Right renal pelvis (tissue), 4 donors: ENCODE data around the gene BCR. TPM values are rescaled to one million over a fixed set of nuclear protein-coding genes. Genes with fewer than 3 reads are reported as not detected.
A peak's percentile ranks its signal among the peaks of the same experiment; 100 is the strongest.
"Not testable (repeated sequence)": the region's sequence is repeated elsewhere in the genome, so short reads cannot be mapped to it uniquely, and the experiment has no call there.

ENCODE experiments used
- DNase-seq, 4 donors: peaks; one replicate each; pipeline ENCODE4 v3.0.0-alpha.2; 2013; ENCODE audit warnings: low read depth in 4 of 4, low spot score in 3 of 4, missing footprints in 1 of 4
- polyA plus RNA-seq, 4 donors: library from polyadenylated mRNA; unstranded; fragments of 120-200 nt; gene quantifications; one replicate each; pipeline ENCODE4 v1.2.1, GENCODE V29; 2013; ENCODE audit not compliant: insufficient read length in 4 of 4

BCR gene
- polyA plus RNA-seq, 4 donors = 46.1 to 60.0 (median 51.6) TPM

DNA sequence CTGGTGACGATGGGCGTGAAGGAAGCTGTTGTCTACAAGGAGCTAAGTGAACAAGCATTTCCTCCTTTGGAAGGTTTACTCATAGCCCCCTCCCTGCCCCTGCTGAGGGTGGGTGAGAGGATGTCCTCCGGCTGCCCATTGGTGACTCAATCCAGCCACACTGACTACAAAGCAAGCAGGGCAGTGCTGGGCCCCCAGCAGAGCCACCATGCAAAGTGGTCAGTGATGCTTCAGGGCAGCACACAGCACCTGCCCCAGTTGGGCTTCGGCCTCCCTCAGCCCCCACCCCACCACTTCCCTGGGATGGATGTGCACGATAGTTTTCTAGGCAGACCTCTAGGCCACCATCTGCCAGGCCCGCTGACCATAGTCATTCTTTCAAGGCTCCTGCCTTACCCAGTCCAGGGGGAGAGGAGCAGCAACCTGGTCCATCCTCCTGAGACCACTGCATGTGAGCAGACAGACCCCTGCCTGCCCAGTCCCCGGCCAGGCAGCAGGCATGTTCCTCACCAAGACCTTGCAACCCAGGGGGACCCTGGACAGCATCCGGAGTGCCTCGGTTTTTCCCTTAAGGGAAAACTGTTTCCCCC is 125.1 kb downstream of the BCR start:
- no peak for DNase-seq

DNA sequence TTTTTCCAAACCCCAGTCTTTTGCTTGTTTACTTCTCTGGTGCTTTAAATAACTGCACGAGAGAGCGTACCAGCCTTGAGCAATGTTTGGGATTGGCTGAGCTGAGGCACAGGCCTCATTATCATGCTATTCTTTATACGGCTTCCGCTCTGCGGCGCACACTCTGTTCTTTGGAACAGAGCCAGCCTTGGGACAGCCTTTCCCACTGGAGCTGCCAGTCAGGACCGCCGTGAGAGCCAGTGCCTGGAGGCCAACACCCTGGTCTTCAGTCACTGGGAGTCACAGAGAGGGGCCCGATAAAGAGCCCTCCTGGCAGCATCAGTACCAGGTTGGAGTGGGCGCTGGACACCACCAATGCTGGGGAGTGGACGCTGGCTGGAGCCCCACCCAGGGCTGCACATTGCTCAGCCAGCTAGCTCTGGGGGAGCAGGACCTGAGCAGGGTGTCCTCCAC is 125.6 kb downstream of the BCR start:
- DNase-seq = peak in 2 of 4 donors; percentile 12 to 26

DNA sequence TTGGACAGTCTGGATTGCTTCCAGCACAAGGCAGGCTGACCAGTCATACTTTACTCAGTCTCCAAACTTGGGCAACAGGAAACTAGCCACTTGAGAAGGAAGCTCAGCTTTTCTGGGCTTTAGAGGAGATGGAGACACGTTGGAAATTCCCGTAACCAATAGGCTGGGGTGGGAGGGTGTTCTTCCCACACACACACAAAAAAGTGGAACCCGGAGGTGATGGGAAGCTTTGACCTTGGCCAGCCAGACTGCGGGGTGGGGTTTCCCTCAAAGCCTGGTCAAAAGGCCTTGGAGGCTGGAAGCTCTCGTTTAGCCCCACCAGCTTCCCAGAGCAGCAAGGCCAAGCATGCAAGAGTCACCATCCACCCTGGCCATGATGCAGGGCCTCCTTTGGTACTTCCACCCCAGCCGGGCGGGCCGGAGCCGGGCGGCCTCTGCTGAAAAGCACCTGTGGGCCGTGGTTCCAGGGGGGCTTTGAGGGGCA is 126.2 kb downstream of the BCR start:
- DNase-seq = no peak

DNA sequence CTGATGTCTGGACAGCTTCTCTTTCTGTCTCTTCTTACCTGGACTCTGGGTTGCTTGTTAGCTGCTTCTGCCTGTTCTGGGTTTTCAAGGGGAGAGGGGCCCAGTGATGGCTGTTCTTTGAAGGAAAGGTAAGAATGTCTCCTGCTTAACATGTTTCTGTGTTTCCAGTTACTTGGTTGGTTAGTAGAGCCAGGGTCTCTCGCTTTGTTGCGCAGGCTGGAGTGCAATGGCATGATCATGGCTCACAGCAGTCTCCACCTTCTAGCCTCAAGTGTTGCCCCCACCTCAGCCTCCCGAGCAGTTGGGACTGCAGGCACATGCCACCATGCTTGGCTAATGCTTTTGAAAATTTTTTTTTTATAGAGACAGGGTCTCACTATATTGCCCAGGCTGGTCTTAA is 126.6 kb downstream of the BCR start:
- no peak for DNase-seq

DNA sequence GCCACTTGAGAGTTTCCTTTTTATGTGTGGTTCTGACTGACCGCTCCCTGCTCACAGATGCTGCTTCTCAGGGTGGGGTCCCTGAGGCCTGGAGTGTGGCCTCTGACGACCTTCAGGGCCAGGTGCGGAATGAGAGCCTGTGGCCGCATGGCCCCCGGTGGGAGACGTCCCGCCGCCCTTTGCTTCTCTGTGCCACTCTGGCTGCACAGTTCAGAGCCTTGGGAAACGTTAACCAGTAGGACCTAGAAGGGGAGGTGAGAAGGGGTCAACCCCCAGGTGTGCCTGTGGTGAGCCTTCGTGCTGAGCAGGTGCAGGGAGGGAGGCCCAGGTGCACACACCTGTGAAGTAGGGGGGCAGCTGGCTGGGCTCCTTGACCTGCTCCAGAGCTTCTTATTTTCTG is 127.2 kb downstream of the BCR start:
- not testable (repeated sequence) for DNase-seq

DNA sequence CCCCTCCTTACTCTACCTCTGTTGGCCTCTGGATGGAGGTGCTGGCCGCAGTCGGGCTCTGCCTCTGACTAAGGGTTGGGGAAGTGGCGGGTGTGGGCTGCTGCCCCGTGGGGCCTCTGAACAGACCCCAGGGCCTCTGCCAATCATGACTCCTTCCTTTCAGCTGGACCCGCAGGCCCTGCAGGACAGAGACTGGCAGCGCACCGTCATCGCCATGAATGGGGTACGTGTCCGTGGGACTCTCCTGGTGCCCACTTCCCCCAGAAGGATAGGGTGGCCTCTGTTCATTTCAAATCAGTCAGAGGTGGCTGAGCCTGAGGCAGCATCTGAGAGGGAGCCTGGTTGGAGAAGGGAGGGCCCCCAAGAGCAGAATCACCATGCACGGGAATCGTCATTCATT is 129.0 kb downstream of the BCR start:
- DNase-seq = not testable (repeated sequence)

DNA sequence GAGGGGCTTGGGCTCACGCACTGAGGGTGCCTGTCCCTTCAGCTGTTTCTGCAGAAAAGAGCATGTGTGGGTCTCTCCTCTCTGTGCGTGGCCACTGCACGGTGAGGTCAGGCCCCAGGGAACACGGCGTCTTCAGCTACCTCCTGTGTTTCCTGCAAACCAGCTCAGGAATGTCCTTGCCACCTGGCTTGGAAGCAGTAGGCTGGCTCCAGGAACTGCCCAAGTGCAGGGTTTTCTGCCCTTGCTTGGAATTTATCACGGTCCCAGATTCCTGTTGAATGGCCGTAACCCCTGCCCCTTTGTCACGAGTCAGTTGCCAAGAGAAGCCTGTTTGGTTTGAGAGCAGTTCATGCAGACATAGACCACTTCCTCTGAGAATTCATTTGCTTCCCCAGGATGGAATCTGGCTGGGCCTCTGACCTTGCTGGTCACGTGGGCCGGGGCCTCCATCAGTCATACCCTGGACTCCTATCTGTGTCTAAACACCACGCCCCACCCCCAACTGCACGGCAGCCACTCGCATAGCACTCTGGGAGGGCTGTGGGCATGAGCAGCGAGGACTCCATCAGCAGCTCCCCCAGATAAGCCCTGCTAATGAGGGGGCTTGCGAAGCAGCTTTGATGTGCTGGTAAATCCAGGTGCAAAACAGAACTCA is 130.3 kb downstream of the BCR start:
- DNase-seq = peak in 2 of 4 donors; percentile 23 to 24

DNA sequence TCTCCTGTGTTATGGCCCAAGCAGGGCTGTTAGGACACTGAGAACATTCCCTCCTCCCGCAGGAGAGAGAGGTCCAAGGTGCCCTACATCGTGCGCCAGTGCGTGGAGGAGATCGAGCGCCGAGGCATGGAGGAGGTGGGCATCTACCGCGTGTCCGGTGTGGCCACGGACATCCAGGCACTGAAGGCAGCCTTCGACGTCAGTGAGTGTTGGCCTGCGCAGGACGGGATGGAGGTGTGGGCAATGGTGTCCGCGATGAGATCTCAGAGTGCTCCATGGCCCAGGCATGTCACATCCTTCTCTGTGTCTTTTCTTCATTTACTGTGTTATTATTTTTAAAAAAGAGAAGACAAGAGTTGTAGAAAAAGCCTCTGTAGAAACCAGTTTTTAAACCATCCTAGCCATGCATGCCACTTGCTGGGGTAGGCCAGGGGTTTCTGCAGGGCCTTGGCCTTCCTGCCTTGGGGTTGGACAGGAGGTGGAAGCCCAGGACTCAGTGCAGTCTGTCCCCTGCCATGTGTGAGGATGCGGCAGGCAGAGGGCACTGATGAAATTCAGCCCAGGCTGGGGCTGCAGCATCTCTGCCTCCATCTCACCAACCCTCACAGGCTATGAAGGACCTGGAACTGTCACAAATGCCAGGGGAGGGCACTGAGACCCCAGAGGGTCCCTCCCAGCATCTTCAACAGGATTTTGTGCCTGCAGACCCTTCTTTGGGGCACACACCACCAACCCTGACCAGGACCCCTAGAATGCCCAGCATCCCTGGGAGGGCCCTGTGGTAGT is 131.5 kb downstream of the BCR start:
- not testable (repeated sequence) for DNase-seq

DNA sequence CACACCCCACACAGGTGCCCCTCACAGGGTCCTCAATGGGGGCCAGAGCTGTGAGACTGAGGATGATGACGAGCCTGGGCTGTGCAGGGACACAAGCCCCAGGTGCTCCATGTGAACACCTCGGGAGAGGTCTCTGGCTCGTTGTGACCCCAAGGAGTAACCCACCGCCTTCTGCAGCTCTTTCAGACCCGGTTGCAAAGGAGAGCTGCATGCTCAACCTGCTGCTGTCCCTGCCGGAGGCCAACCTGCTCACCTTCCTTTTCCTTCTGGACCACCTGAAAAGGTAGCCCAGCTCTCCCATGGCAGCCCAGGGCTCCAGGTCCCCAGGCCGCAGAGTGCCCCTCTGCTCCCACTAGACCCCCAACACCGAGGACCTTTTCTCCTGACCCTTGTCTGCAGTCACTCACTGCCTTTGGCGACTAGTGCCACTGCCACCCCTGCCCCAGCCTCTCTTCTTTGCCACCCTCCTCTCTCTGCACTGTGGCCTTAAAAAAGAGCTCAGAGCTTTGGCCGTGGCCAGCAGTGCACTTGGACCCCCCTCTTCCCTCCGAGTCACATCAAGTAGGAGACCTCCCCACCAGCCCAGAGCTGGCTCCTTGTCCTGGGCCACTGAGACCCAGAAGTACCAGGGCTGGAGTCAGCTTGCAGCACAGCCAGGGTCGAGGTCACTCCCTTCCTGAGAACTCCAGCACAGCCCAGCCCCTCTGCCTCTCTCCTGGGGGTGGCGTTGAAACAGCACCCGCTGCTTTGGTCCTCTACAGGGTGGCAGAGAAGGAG is 133.7 kb downstream of the BCR start:
- DNase-seq = no peak

DNA sequence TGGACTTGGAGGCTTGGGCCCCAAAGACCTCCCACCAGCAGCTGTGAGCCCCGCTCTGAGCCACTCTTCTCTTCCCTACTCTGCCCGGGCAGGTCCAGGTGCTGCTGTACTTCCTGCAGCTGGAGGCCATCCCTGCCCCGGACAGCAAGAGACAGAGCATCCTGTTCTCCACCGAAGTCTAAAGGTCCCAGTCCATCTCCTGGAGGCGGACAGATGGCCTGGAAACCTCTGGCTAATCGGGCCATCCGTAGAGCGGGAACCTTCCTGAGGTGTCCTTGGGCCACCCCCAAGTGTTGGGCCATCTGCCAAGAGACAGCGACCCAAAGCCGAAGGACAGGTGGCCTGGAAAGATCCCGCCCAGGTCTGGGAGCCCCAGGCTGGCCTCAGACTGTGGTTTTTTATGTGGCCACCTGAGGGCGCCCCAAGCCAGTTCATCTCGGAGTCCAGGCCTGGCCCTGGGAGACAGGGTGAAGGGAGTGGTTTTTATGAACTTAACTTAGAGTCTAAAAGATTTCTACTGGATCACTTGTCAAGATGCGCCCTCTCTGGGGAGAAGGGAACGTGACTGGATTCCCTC is 135.1 kb downstream of the BCR start:
- DNase-seq = peak; percentile 20 to 37 (median 34)

DNA sequence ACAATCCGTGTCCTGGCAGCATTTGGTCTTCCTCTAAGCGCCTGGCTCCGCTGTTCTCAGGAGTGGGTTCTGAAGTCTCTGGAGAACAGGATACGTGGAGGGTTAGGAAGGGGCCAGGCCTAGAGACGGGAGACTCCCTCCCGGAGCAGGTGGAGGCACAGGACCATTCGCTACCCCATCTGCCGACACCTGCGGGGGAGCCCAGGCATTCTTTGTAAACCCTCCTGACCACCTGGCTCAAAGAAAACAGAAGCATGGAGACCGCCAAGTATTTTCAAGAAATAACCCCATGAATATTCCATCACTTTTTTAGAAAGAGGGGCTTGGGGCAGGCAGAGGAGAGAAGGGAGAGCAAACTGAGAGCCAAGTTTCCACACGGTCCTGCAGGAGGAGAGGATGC is 136.3 kb downstream of the BCR start:
- not testable (repeated sequence) for DNase-seq

DNA sequence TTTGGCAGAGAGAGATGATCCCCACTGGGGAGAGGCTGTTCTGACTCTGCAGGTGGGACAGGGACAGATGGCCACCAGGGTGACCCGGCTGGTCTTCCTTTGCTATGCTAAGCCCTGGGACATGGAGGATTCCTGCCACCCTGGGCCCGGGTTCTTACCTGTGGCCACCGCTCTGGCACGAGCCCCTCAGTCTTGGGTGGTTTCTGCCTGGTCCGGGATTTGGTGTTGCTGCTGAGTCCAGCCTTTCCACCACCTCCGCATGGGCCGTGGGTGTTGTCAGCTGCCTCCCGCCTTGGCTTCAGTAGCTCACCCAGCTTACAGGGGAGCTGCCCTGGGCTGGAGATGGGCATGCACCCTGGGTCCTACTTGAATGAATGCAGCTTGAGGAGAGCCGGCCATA is 138.0 kb downstream of the BCR start:
- not testable (repeated sequence) for DNase-seq

DNA sequence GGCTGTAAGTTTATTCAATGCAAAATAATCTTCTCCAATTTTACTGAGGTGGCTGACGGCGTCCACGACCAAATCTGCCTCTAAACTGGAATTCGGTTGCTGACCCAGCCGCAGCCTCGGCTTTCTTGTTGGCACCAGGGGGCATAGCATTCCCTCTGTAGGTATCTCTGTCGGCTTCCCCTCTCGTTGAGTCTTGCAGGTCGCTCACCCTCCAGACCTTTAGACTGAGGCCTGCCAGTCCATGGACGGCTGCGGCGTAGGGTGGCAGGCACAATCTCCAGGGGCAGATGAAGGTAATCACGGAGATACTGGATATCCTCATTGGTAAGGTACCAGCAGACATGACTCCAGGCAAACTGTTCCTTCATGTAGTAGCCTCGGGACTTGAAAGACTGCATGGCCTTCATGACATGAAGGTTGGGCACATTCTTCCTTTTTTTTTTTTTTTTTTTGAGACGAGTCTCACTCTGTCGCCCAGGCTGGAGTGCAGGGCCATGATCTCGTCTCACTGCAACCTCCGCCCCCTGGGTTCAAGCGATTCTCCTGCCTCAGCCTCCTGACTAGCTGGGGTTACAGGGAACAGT is 142.3 kb downstream of the BCR start:
- DNase-seq = not testable (repeated sequence)

DNA sequence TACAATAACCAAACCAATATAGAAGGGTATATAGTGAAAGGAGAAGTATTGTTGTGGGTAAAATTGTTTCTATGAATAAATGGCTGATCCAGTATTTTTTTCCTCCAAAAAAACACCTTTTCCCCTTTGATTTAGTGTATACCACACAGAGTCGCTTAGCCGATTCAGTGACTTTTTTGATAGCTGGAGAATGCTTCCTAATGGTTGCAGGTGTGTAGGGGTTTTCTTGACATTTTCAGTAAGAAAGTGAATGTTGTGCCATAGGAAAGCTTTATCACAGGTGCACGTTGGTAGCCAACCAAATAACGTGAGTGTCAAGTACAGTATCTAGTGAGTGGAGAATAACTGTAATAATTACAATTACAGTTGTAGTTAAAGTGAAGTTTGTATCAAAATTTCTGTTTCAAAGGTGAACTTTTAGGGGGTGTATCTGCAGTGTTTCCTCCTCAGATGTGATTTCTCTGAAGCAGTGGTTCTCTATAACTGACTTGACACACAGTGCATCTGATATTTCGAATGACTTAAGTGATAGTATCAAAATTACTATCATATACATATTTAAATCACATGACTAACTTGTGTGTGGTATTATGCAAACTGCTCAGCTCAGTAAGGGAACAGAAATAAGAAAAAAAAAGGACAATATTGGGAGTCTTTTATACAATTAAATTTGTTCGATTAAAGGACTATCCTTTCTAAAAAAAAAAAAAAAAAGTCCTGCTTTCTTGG is 143.8 kb downstream of the BCR start:
- not testable (repeated sequence) for DNase-seq

DNA sequence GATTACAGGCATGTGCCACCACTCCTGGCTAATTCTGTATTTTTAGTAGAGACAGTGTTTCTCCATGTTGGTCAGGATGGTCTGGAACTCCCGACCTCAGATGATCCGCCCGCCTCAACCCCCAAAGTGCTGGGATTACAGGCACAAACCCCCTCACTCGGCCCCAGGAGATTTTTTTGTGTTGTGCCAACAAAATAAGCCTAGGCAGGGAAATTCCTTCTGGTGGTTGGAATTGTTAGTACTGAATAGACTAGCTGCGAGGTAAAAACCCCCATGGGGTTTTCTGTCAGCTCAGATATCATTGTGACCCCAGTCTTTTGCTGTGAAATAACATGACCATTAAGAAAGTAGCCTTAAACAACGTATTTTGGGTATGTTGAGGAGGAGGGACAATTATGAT is 144.9 kb downstream of the BCR start:
- no peak for DNase-seq

DNA sequence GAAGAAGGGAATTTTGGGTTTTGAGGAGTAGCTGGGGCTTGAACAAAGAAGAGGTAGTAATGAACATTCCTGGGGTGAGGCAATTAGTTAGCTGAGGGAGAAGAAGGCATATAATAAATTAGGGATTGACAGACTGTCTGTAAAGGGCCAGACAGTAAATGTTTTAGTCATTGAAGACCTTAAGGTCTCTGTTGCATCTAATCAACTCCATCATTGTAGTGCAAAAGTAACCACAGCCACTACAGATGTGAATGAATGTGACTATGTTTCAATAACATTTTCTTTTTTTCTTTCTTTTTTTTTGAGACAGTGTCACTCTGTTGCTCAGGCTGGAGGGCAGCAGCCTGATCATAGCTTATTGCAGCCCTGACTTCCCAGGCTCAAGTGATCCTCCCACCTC is 153.5 kb downstream of the BCR start:
- DNase-seq = not testable (repeated sequence)

DNA sequence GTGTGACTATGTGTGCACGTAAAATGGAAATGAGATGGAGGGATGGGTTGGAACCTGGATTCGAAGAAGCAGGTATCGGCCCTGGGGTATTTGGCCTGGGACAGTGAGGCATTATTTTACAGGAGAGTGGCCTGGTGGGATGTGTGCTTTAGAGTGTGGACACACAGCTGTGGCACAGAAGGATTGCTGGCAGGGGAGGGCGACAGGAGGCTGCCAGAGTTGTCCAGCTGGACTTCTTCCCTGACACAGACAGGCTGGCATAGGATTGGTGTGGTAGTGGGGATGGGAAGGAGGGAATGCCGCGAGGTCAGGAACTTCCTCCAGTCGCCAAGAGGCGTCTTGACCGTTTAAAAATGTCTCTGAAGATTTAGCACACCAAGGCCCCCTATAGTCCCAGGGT is 157.4 kb downstream of the BCR start:
- not testable (repeated sequence) for DNase-seq

DNA sequence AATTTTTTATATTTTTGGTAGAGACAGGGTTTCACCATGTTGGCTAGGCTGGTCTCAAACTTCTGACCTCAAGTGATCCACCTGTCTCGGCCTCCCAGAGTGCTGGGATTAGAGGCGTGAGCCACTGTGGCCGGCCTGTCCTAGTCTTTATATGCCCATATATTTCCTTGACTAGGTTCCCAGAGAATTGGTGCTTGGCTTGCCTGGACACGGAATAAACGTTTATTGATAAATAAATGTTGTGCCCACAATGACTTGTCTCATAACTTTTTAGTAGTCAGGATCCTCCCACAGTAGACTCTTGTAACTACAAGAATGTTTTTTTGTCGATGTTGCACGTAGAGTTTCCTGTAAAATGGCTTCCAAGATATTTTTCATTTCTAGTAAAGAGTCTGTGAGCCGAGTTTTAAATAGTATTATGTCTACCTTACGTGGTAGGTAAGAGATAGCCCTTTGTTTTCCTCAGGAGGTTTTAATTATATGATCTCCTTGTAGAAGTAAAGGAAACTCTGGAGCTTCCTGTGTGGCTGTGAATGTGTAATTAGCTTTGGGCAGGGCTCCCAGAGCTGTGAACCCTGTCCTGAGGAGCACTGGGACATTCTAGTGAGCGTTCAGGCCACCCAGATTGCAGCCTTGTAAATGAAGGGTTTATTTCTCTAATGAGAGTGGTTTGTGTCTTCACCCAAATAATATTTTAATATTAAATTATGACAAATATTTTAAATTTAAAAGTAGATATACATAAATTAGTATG is 161.8 kb downstream of the BCR start:
- DNase-seq = not testable (repeated sequence)

DNA sequence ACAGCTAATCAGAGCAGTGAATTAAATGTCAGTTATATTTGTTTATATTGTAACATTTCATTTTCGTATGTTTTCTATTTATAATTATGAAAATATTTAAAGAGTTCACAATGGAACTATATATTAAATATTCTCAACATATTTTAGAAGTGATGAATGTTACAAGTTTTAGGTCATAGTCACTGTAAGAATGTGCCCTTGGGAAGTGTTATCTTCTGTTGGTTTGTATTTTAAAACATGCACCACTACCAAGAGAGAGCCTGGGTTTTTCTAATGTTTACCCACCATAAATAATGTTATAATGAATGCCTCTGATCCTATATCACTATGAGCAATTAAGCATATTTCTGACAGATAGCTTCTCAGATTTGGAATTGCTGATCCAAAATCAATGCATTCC is 171.0 kb downstream of the BCR start:
- no peak for DNase-seq
